GM10266 (cell line): Measurements from ENCODE around the gene ARF4.
"Not testable (repeated sequence)": the region's sequence is repeated elsewhere in the genome, so short reads cannot be mapped to it uniquely, and the experiment has no call there.

Experiments
- DNase-seq: peaks from one replicate; pipeline ENCODE4 v3.0.0; 2012; ENCODE audit errors: extremely low spot score
- TF ChIP-seq, protein P1 (sequence below): IDR thresholded peaks from 2 replicates; pipeline ENCODE4 v1.5.1; 2012; ENCODE audit warnings: mild to moderate bottlenecking, low read depth; ENCODE audit not compliant: control insufficient read depth, insufficient read depth; ENCODE audit errors: missing control alignments

ARF4 gene

GRCh38 chr3:57622362-57622761 is 25.2 kb upstream of the ARF4 start:
- TF ChIP-seq, protein P1, sequence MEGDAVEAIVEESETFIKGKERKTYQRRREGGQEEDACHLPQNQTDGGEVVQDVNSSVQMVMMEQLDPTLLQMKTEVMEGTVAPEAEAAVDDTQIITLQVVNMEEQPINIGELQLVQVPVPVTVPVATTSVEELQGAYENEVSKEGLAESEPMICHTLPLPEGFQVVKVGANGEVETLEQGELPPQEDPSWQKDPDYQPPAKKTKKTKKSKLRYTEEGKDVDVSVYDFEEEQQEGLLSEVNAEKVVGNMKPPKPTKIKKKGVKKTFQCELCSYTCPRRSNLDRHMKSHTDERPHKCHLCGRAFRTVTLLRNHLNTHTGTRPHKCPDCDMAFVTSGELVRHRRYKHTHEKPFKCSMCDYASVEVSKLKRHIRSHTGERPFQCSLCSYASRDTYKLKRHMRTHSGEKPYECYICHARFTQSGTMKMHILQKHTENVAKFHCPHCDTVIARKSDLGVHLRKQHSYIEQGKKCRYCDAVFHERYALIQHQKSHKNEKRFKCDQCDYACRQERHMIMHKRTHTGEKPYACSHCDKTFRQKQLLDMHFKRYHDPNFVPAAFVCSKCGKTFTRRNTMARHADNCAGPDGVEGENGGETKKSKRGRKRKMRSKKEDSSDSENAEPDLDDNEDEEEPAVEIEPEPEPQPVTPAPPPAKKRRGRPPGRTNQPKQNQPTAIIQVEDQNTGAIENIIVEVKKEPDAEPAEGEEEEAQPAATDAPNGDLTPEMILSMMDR = no peak
- DNase-seq = no peak

DNA sequence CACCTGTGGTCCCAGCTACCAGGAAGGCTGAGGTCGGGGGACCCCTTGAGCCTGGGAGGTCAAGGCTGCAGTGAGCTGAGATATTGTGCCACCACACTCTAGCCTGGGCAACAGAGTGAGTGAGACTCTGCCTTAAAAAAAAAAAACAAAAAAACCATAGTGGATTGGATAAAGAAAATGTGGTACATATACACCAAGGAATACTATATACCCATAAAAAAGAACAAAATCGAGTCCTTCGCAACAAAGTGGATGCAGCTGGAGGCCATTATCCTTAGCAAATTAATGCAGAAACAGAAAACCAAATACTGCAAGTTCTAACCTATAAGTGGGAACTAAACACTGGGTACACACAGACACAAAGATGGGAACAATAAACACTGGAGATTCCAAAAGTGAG is 20.6 kb upstream of the ARF4 start:
- no peak for DNase-seq
- TF ChIP-seq, protein P1 = no peak

DNA sequence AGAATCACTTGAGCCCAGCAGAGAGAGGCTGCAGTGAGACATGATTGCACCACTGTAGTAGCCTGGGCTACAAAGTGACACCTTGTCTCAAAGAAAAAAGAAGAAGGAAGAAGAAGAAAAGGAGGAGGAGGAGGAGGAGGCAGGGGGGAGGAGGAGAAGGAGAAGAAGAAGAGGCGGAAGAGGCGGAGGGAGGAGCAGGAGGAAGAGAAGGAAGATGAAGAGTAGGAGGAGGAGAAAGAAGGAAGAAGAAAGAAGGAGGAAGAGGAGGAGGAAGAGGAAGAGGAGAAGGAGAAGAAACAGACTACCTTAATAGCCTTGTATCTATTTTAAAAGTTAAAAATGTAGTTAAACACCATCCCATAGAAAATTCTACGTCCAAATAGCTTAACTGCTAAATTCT is 19.1 kb upstream of the ARF4 start:
- TF ChIP-seq, protein P1 = no peak
- no peak for DNase-seq

DNA sequence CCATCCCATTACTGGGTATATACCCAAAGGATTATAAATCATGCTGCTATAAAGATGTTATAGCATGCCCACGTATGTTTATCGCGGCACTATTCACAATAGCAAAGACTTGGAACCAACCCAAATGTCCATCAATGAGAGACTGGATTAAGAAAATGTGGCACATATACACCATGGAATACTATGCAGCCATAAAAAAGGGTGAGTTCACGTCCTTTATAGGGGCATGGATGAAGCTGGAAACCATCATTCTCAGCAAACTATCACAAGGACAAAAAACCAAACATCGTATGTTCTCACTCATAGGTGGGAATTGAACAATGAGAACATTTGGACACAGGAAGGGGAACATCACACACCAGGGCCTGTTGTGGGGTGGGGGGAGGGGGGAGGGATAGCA is 14.7 kb upstream of the ARF4 start:
- DNase-seq = not testable (repeated sequence)

GRCh38 chr3:57605683-57606082 is 8.5 kb upstream of the ARF4 start:
- TF ChIP-seq, protein P1 = no peak
- DNase-seq = no peak

- DNase-seq = no peak
- TF ChIP-seq, protein P1 = no peak
Observed at GRCh38 chr3:57604971-57605370, 7.8 kb upstream of the ARF4 start.

GRCh38 chr3:57600195-57600594 is 3.1 kb upstream of the ARF4 start:
- TF ChIP-seq, protein P1 = no peak
- DNase-seq = no peak

DNA sequence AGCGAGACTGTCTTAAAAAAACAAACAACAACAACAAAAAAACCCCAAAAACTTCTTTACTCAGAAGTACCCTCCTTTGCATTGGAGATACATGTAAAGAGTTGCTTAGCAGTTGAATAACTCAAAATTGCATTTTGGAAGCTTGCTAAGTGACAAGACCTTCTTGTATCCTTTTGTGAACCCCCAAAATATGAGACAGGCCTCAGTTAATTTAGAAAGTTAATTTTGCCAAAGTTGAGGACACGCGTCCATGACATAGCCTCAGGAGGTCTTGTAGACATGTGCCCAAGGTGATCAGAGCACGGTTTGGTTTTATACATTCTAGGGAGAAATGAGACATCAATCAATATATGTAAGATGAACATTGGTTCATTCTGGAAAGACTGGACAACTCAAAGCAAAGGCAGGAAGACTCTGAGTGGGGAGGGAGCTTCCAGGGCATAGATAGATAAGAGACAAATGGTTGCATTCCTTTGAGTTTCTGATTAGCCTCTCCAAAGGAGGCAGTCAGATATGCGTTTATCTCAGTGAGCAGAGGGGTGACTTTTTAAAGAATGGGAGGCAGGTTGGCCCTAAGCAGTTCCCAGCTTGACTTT is 1.7 kb upstream of the ARF4 start:
- TF ChIP-seq, protein P1 = no peak
- no peak for DNase-seq
